ENCODE measurements around the gene RPL12.

- no peak for TF ChIP-seq CTCF (conservative IDR thresholded peaks at IDR 0.05)
- TF ChIP-seq EZH2 (IDR thresholded peaks at IDR 0.05; ENCODE audit: low read depth), result no peak
Observed at GRCh38 chr9:127421057-127421456, 30.1 kb downstream of the RPL12 start.
